Activated T-cell treated with anti-CD3 and anti-CD28 coated beads, Interleukin-2, amount 50 U/mL, for 48 hours (primary cell): ENCODE measurements around the gene GPC6.

Source experiments
- DNase-seq, 2 experiments: peaks; one replicate each; pipeline ENCODE4 v3.0.0-alpha.2; 2020

GPC6 gene

GRCh38 chr13:94009701-94010100 lies 783.1 kb downstream of the GPC6 start:
- no peak for DNase-seq

GRCh38 chr13:94014461-94014860 lies 787.9 kb downstream of the GPC6 start:
- no peak for DNase-seq

GRCh38 chr13:94020426-94020825 lies 793.8 kb downstream of the GPC6 start:
- DNase-seq: no peak

- DNase-seq: no peak
These were observed 794.2 kb downstream of the GPC6 start for GRCh38 chr13:94020833-94021232.

- no peak for DNase-seq
These were observed 801.6 kb downstream of the GPC6 start for GRCh38 chr13:94028234-94028633.

- no peak for DNase-seq
These were observed 802.0 kb downstream of the GPC6 start for GRCh38 chr13:94028650-94029049.

GRCh38 chr13:94030415-94031119 lies 804.0 kb downstream of the GPC6 start:
- DNase-seq: no peak

GRCh38 chr13:94031609-94032008 lies 805.0 kb downstream of the GPC6 start:
- no peak for DNase-seq

GRCh38 chr13:94033098-94033497 lies 806.5 kb downstream of the GPC6 start:
- DNase-seq: no peak

- DNase-seq: no peak
These were observed 807.4 kb downstream of the GPC6 start for GRCh38 chr13:94033830-94034642.

GRCh38 chr13:94050039-94050438 lies 823.4 kb downstream of the GPC6 start:
- no peak for DNase-seq

- DNase-seq: no peak
These were observed 824.1 kb downstream of the GPC6 start for GRCh38 chr13:94050686-94051085.

GRCh38 chr13:94053986-94054593 lies 827.5 kb downstream of the GPC6 start:
- no peak for DNase-seq

GRCh38 chr13:94056362-94056990 lies 829.9 kb downstream of the GPC6 start:
- DNase-seq: no peak

GRCh38 chr13:94057618-94058186 lies 831.1 kb downstream of the GPC6 start:
- no peak for DNase-seq

GRCh38 chr13:94058821-94059360 lies 832.3 kb downstream of the GPC6 start:
- DNase-seq: no peak

GRCh38 chr13:94061301-94061700 lies 834.7 kb downstream of the GPC6 start:
- DNase-seq: no peak

GRCh38 chr13:94063096-94063495 lies 836.5 kb downstream of the GPC6 start:
- no peak for DNase-seq

- DNase-seq: no peak
These were observed 837.2 kb downstream of the GPC6 start for GRCh38 chr13:94063848-94064247.

GRCh38 chr13:94065741-94066140 lies 839.1 kb downstream of the GPC6 start:
- DNase-seq: no peak

GRCh38 chr13:94073007-94073744 lies 846.6 kb downstream of the GPC6 start:
- DNase-seq: no peak

GRCh38 chr13:94079876-94080275 lies 853.3 kb downstream of the GPC6 start:
- no peak for DNase-seq
